ENCODE data around the gene GNA12.

- TF ChIP-seq, protein P1, sequence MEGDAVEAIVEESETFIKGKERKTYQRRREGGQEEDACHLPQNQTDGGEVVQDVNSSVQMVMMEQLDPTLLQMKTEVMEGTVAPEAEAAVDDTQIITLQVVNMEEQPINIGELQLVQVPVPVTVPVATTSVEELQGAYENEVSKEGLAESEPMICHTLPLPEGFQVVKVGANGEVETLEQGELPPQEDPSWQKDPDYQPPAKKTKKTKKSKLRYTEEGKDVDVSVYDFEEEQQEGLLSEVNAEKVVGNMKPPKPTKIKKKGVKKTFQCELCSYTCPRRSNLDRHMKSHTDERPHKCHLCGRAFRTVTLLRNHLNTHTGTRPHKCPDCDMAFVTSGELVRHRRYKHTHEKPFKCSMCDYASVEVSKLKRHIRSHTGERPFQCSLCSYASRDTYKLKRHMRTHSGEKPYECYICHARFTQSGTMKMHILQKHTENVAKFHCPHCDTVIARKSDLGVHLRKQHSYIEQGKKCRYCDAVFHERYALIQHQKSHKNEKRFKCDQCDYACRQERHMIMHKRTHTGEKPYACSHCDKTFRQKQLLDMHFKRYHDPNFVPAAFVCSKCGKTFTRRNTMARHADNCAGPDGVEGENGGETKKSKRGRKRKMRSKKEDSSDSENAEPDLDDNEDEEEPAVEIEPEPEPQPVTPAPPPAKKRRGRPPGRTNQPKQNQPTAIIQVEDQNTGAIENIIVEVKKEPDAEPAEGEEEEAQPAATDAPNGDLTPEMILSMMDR (IDR thresholded peaks at IDR 0.05; ENCODE audit: low read depth, low read length, poor library complexity, severe bottlenecking), result no peak
- TF ChIP-seq EZH2phosphoT487 (IDR thresholded peaks at IDR 0.05; ENCODE audit: borderline replicate concordance, low read length), result no peak
Observed at GRCh38 chr7:2859952-2860351, 15.8 kb upstream of the GNA12 start.
